K562 (cell line): ENCODE results near the gene MUC3A. TPM values are rescaled to one million over a fixed set of nuclear protein-coding genes. Genes with fewer than 3 reads are reported as not detected.
A peak's percentile ranks its signal among the peaks of the same experiment; 100 is the strongest.
"Not testable (repeated sequence)": the region's sequence is repeated elsewhere in the genome, so short reads cannot be mapped to it uniquely, and the experiment has no call there.

Experiments
- ATAC-seq: fragments of 200-7000 bp; cut with Tn5 transposase; 3 replicates; pipeline ENCODE4 v1.9.1; 2020; ENCODE audit warnings: moderate library complexity
- BruUV-seq: library from RNA; stranded (reverse); fragments of 400-500 nt; replicated peaks from 2 replicates; lab custom pipeline; 2021; lab: Mats Ljungman, UMichigan
- CTCF ChIA-PET: fragments of 300-600 bp; formaldehyde crosslinking; extraction: SDS; loops from one replicate; lab custom pipeline; 2021; ENCODE audit warnings: low intra/inter-chr PET ratio; lab: Yijun Ruan, JAX
- POLR2A ChIA-PET: fragments of 300-600, 350-650 bp; sonication (Branson Sonifier 250); formaldehyde crosslinking; extraction: SDS; loops from one replicate; lab custom pipeline; 2021; ENCODE audit warnings: antibody characterized with exemption, inconsistent platforms; lab: Yijun Ruan, JAX
- DNase-seq, 4 experiments: peaks; one replicate each; pipeline versions ENCODE4 v3.0.0 to v3.0.0-alpha.2; 2011 to 2018; ENCODE audit warnings: low spot score in 3 of 4, mixed read lengths in 3 of 4; ENCODE audit errors: extremely low read depth in 1 of 4
- FAIRE-seq: peaks from 2 replicates; lab custom pipeline; 2011; peaks lifted over from hg19 to GRCh38; lab: Jason Lieb, UNC
- H2AFZ ChIP-seq: 2 replicates; pipeline ENCODE4 v1.6.0; 2011; ENCODE audit warnings: low read depth, low read length, control low read depth, inconsistent platforms
- H3K27ac ChIP-seq: fragments of 200-600 bp; 3 replicates; pipeline ENCODE4 v1.8.0; 2011; ENCODE audit warnings: low read depth, mild to moderate bottlenecking, control low read depth, inconsistent platforms, low read length, moderate library complexity, mixed read lengths; ENCODE audit errors: extremely low read depth
- H3K27me3 ChIP-seq, 2 experiments: fragments of 300-600 bp in 1 of 2; 2 replicates in 1 of 2; 3 replicates in 1 of 2; pipeline versions ENCODE4 v1.6.0 to v1.8.0; 2011; ENCODE audit warnings: inconsistent platforms in 2 of 2, low read length in 2 of 2, mild to moderate bottlenecking in 1 of 2, mixed read lengths in 1 of 2, moderate library complexity in 1 of 2; ENCODE audit not compliant: control insufficient read depth in 2 of 2, insufficient read depth in 2 of 2
- H3K36me3 ChIP-seq: fragments of 300-600 bp; 3 replicates; pipeline ENCODE4 v1.8.0; 2011; ENCODE audit warnings: mild to moderate bottlenecking, low read length, inconsistent platforms; ENCODE audit not compliant: control insufficient read depth, insufficient read depth
- H3K4me1 ChIP-seq, 2 experiments: fragments of 200-600 bp in 1 of 2; replicated peaks in 1 of 2; 2 replicates in 1 of 2; 3 replicates in 1 of 2; pipeline versions ENCODE4 v1.5.1 to v1.8.0; 2011; ENCODE audit warnings: inconsistent platforms in 2 of 2, low read length in 2 of 2, mild to moderate bottlenecking in 1 of 2, mixed read lengths in 1 of 2, moderate library complexity in 1 of 2; ENCODE audit not compliant: control insufficient read depth in 2 of 2, insufficient read depth in 2 of 2
- H3K4me2 ChIP-seq: 2 replicates; pipeline ENCODE4 v1.6.1; 2011; ENCODE audit warnings: low read length, control low read depth, inconsistent platforms, mixed read lengths; ENCODE audit not compliant: insufficient read depth
- H3K4me3 ChIP-seq: fragments of 200-600 bp; sonication (generic), shearing (Covaris generic); 2 replicates; pipeline ENCODE4 v1.5.1; 2016; ENCODE audit warnings: control low read depth, inconsistent platforms
- H3K79me2 ChIP-seq: fragments of 200-600 bp; 3 replicates; pipeline ENCODE4 v1.8.0; 2011; ENCODE audit warnings: low read length, inconsistent platforms; ENCODE audit not compliant: control insufficient read depth, insufficient read depth
- H3K9ac ChIP-seq, 2 experiments: 2 replicates each; pipeline versions ENCODE4 v1.6.0 to v1.6.1; 2011; ENCODE audit warnings: low read depth in 2 of 2, low read length in 2 of 2, control low read depth in 1 of 2, inconsistent platforms in 1 of 2, mild to moderate bottlenecking in 1 of 2, mixed read lengths in 1 of 2; ENCODE audit not compliant: insufficient read depth in 1 of 2
- H3K9me1 ChIP-seq: one replicate; pipeline ENCODE4 v1.6.0; 2011; ENCODE audit warnings: inconsistent platforms, mild to moderate bottlenecking, low read length, moderate library complexity; ENCODE audit not compliant: control insufficient read depth, insufficient read depth
- H3K9me3 ChIP-seq: replicated peaks from 2 replicates; pipeline ENCODE4 v1.5.1; 2011; ENCODE audit warnings: low read depth, low read length, inconsistent platforms; ENCODE audit not compliant: control insufficient read depth, insufficient read depth
- H4K20me1 ChIP-seq: replicated peaks from 2 replicates; pipeline ENCODE4 v1.6.1; 2011; ENCODE audit warnings: low read length, inconsistent platforms, mixed read lengths; ENCODE audit not compliant: control insufficient read depth, insufficient read depth
- ATF3 ChIP-seq, 2 experiments: fragments of 450-650 bp in 1 of 2; sonication (generic) in 1 of 2; formaldehyde crosslinking in 1 of 2; IDR thresholded peaks in 1 of 2; conservative IDR thresholded peaks in 1 of 2; 2 replicates each; pipeline versions ENCODE4 v1.6.1 to v1.8.1; 2016 to 2023; ENCODE audit warnings: mild to moderate bottlenecking in 2 of 2, moderate library complexity in 2 of 2, inconsistent platforms in 1 of 2, missing genetic modification reagents in 1 of 2
- ZNF740 ChIP-seq, 3 experiments: fragments of 200-800 bp in 1 of 3; sonication (Bioruptor generic) in 1 of 3; sonication (generic) in 1 of 3; formaldehyde crosslinking in 1 of 3; IDR thresholded peaks; 2 replicates each; pipeline versions ENCODE4 v1.6.1 to v1.8.0; 2016 to 2022; ENCODE audit warnings: mild to moderate bottlenecking in 2 of 3, missing compliant biosample characterization in 2 of 3, missing genetic modification characterization in 2 of 3, missing genetic modification reagents in 1 of 3
- WGBS: fragments of 100-300 bp; shearing (Covaris generic); methylation state at CpG from one replicate; pipeline ENCODE4 v1.1.6; 2016; ENCODE audit warnings: low coverage, mixed read lengths; ENCODE audit not compliant: insufficient coverage; ENCODE audit errors: missing lambda C conversion rate; 5-methylcytosine and 5-hydroxymethylcytosine counted together
- in situ Hi-C: fragments of 300-500 bp; cut with MboI; formaldehyde crosslinking; loops from 4 replicates; pipeline ENCODE4 v1.15.0; 2018; ENCODE audit warnings: inconsistent platforms, mixed read lengths
- intact Hi-C: fragments of 100-400 bp; cut with micrococcal nuclease; formaldehyde crosslinking; loops from 2 replicates; pipeline ENCODE4 v1.14.2; 2022
- polyA plus RNA-seq, 8 experiments: library from polyadenylated mRNA; depleted of rRNA in 4 of 8; stranded (reverse) in 5 of 8; unstranded in 3 of 8; fragments of >200 nt; fragmentation: Nextera tagmentation in 2 of 8; fragmentation: Illumina TruSeq in 1 of 8; extraction: Ambion mirVana in 2 of 8; extraction: Trizol in 1 of 8; gene quantifications; 2 replicates each; pipeline versions ENCODE4 v1.2.1 to v1.2.3, GENCODE V29; 2011 to 2014; ENCODE audit warnings: inconsistent platforms in 1 of 8, missing spikeins in 1 of 8
- total RNA-seq, 7 experiments: library from RNA; depleted of rRNA in 6 of 7; stranded (reverse); fragments of >200 nt in 6 of 7; fragmentation: Illumina TruSeq in 2 of 7; extraction: Trizol in 2 of 7; gene quantifications; 2 replicates each; pipeline versions ENCODE4 v1.2.1 to v1.2.3, GENCODE V29; 2011 to 2021; ENCODE audit warnings: low replicate concordance in 1 of 7

Gene MUC3A
- total and polyA plus RNA-seq, 9 of the 15 experiments (the other 6 are each of a cell fraction or from before 2014, with no cell fraction given), result 0.06 to 2.2 (median 0.20) TPM; not detected in 1

GRCh38 chr7:100985033-100985797 is 35.9 kb downstream of the MUC3A start:
- H3K27ac ChIP-seq; H3K4me1 ChIP-seq; intact Hi-C loops; in situ Hi-C loops; H3K4me3 ChIP-seq; ATAC-seq; H2AFZ ChIP-seq; H3K9ac ChIP-seq; H3K4me2 ChIP-seq; H3K9me3 ChIP-seq; DNase-seq; FAIRE-seq; CTCF ChIA-PET; BruUV-seq; H3K79me2 ChIP-seq; H4K20me1 ChIP-seq; H3K36me3 ChIP-seq; H3K9me1 ChIP-seq; POLR2A ChIA-PET; TF ChIP-seq ATF3 (CRISPR knock-in tag; conservative IDR thresholded peaks at IDR 0.05); ZNF740 (CRISPR knock-in tag; IDR thresholded peaks at IDR 0.05): not testable (repeated sequence)
- peaks cover 19 to 44% of the 10 kb centered on the region in 2 experiments for H3K27me3 ChIP-seq
- peak; percentile 22; the same call in 1 of the 2 replicates for TF ChIP-seq ATF3 (IDR thresholded peaks at IDR 0.05)
- 0 out of 4 replicates have a peak, but pooled peaks of 1 of the 2 experiments have one; percentile 22 for TF ChIP-seq ZNF740 (tag; IDR thresholded peaks at IDR 0.05)
- 3% methylated on average over 4 of the region's 4 CpGs for WGBS
